HCT116 (cell line): ENCODE measurements around the gene DCAF17. TPM values are rescaled to one million over a fixed set of nuclear protein-coding genes. Genes with fewer than 3 reads are reported as not detected.

ENCODE experiments used
- ATAC-seq: fragments of 200-7000 bp; cut with Tn5 transposase; 2 replicates; pipeline ENCODE4 v1.9.1; 2020; ENCODE audit warnings: mild to moderate bottlenecking, moderate library complexity
- BruUV-seq: library from RNA; stranded (reverse); fragments of 400-500 nt; replicated peaks from 2 replicates; lab custom pipeline; 2021; lab: Mats Ljungman, UMichigan
- CTCF ChIA-PET: fragments of 300-600 bp; sonication (Branson Sonifier 250); formaldehyde crosslinking; loops from one replicate; lab custom pipeline; 2021; ENCODE audit warnings: antibody characterized with exemption; lab: Charles Lee
- POLR2A ChIA-PET: fragments of 300-600, 350-600 bp; sonication (Branson Sonifier 250); formaldehyde crosslinking; loops from one replicate; lab custom pipeline; 2021; ENCODE audit warnings: antibody characterized with exemption; lab: Charles Lee
- RAD21 ChIA-PET, 2 experiments: fragments of 300-600 bp; sonication (Branson Sonifier 250); formaldehyde crosslinking; loops; one replicate each; lab custom pipeline; 2023; ENCODE audit warnings: low total read pairs in 2 of 2; ENCODE audit not compliant: uncharacterized antibody in 2 of 2, unreplicated experiment in 2 of 2, low non-redundant PET in 1 of 2; lab: Charles Lee
- DNase-seq: peaks from one replicate; pipeline ENCODE4 v3.0.0-alpha.2; 2010; ENCODE audit warnings: low read depth, low spot score
- H2AFZ ChIP-seq: fragments of 200-600 bp; shearing (Covaris generic), sonication (generic); 2 replicates; pipeline ENCODE4 v1.6.1; 2017; ENCODE audit warnings: low read depth, mixed run types, mixed read lengths, antibody characterized with exemption, low read length; ENCODE audit not compliant: poor library complexity, severe bottlenecking
- H3K27ac ChIP-seq: 2 replicates; pipeline ENCODE4 v1.5.1; 2012; ENCODE audit warnings: low read depth, low read length
- H3K27me3 ChIP-seq: fragments of 200-600 bp; sonication (generic); 2 replicates; pipeline ENCODE4 v1.6.1; 2016; ENCODE audit warnings: mixed run types, low read length, mixed read lengths; ENCODE audit not compliant: insufficient read depth
- H3K36me3 ChIP-seq, 2 experiments: fragments of 200-500 bp in 1 of 2; fragments of 200-600 bp in 1 of 2; sonication (Bioruptor generic) in 1 of 2; sonication (generic) in 1 of 2; 2 replicates each; pipeline versions ENCODE4 v1.5.1 to v1.6.1; 2014 to 2016; ENCODE audit warnings: low read length in 2 of 2, inconsistent platforms in 1 of 2, mixed read lengths in 1 of 2, mixed run types in 1 of 2; ENCODE audit not compliant: insufficient read depth in 2 of 2, control insufficient read depth in 1 of 2
- H3K4me1 ChIP-seq, 2 experiments: fragments of 200-600 bp in 1 of 2; sonication (generic) in 1 of 2; 2 replicates each; pipeline versions ENCODE4 v1.5.1 to v1.6.1; 2012 to 2017; ENCODE audit warnings: low read length in 2 of 2, inconsistent platforms in 1 of 2, mild to moderate bottlenecking in 1 of 2, mixed read lengths in 1 of 2, mixed run types in 1 of 2, moderate library complexity in 1 of 2; ENCODE audit not compliant: insufficient read depth in 2 of 2, control insufficient read depth in 1 of 2
- H3K4me2 ChIP-seq: fragments of 200-600 bp; sonication (generic); 2 replicates; pipeline ENCODE4 v1.6.1; 2017; ENCODE audit warnings: mixed run types, low read length, mixed read lengths
- H3K4me3 ChIP-seq, 2 experiments: fragments of 200-600 bp in 1 of 2; sonication (generic) in 1 of 2; replicated peaks in 1 of 2; 2 replicates each; pipeline ENCODE4 v1.5.1; 2011 to 2016; ENCODE audit warnings: low read length in 2 of 2, control low read depth in 1 of 2, low read depth in 1 of 2, mild to moderate bottlenecking in 1 of 2, mixed read lengths in 1 of 2, mixed run types in 1 of 2
- H3K79me2 ChIP-seq: fragments of 200-600 bp; sonication (generic); 2 replicates; pipeline ENCODE4 v1.6.1; 2017; ENCODE audit warnings: mild to moderate bottlenecking, mixed run types, low read length, moderate library complexity, mixed read lengths; ENCODE audit not compliant: insufficient read depth
- H3K9ac ChIP-seq: fragments of 200-600 bp; sonication (generic); 2 replicates; pipeline ENCODE4 v1.6.1; 2016; ENCODE audit warnings: low read length, mixed read lengths
- H3K9me2 ChIP-seq: fragments of 200-600 bp; sonication (generic), shearing (Covaris generic); 2 replicates; pipeline ENCODE4 v1.6.1; 2017; ENCODE audit warnings: mixed run types, mild to moderate bottlenecking, moderate library complexity; ENCODE audit not compliant: insufficient read depth
- H3K9me3 ChIP-seq, 2 experiments: fragments of 200-500 bp in 1 of 2; fragments of 200-600 bp in 1 of 2; sonication (Bioruptor generic) in 1 of 2; sonication (generic) in 1 of 2; 2 replicates each; pipeline ENCODE4 v1.6.1; 2014 to 2017; ENCODE audit warnings: low read length in 2 of 2, mixed read lengths in 2 of 2, inconsistent platforms in 1 of 2, low read depth in 1 of 2, mild to moderate bottlenecking in 1 of 2, mixed run types in 1 of 2, moderate library complexity in 1 of 2; ENCODE audit not compliant: control insufficient read depth in 1 of 2, insufficient read depth in 1 of 2
- H4K20me1 ChIP-seq: fragments of 200-600 bp; sonication (generic), shearing (Covaris generic); 2 replicates; pipeline ENCODE4 v1.6.1; 2017; ENCODE audit warnings: mixed run types, mild to moderate bottlenecking, moderate library complexity; ENCODE audit not compliant: insufficient read depth
- CBX3 ChIP-seq: IDR thresholded peaks from 2 replicates; pipeline ENCODE4 v1.6.1; 2012; ENCODE audit warnings: low read depth
- EGR1 ChIP-seq: IDR thresholded peaks from 2 replicates; pipeline ENCODE4 v1.6.1; 2012; ENCODE audit warnings: low read depth
- EZH2phosphoT487 ChIP-seq: fragments of 200-600 bp; IDR thresholded peaks from 2 replicates; pipeline ENCODE4 v1.6.1; 2018; ENCODE audit warnings: antibody characterized with exemption, borderline replicate concordance
- POLR2A ChIP-seq: IDR thresholded peaks from 2 replicates; pipeline ENCODE4 v1.7.0; 2011; ENCODE audit warnings: borderline replicate concordance; ENCODE audit not compliant: insufficient read depth, insufficient read length; ENCODE audit errors: extremely low read depth
- SIN3A ChIP-seq: IDR thresholded peaks from 2 replicates; pipeline ENCODE4 v1.6.1; 2012; ENCODE audit warnings: low read depth
- YY1 ChIP-seq: IDR thresholded peaks from 2 replicates; pipeline ENCODE4 v1.6.1; 2011; ENCODE audit warnings: low read length, low read depth, moderate library complexity, mild to moderate bottlenecking; ENCODE audit not compliant: insufficient replicate concordance; ENCODE audit errors: extremely low read depth
- ZBTB33 ChIP-seq: IDR thresholded peaks from 2 replicates; pipeline ENCODE4 v1.6.1; 2011; ENCODE audit warnings: mild to moderate bottlenecking, low read length, moderate library complexity; ENCODE audit not compliant: insufficient replicate concordance; ENCODE audit errors: extremely low read depth
- ZFX ChIP-seq: fragments of 450-650 bp; IDR thresholded peaks from 2 replicates; pipeline ENCODE4 v1.6.1; 2017
- intact Hi-C: fragments of 100-400 bp; cut with micrococcal nuclease; formaldehyde crosslinking; loops from 2 replicates; pipeline ENCODE4 v1.10.0; 2022
- total RNA-seq: library from RNA; stranded (reverse); gene quantifications from one replicate; pipeline ENCODE4 v1.2.1, GENCODE V29; 2021; ENCODE audit not compliant: unreplicated experiment
- TF ChIP-seq, protein P1 (sequence below): IDR thresholded peaks from 2 replicates; pipeline ENCODE4 v1.6.1; 2012
- TF ChIP-seq, protein P2 (sequence below), 3 experiments: fragments of 200-600 bp in 1 of 3; sonication (generic) in 1 of 3; IDR thresholded peaks in 2 of 3; conservative IDR thresholded peaks in 1 of 3; 2 replicates each; pipeline ENCODE4 v1.5.1; 2012 to 2017; ENCODE audit warnings: low read depth in 2 of 3, low read length in 2 of 3, antibody characterized with exemption in 1 of 3, borderline replicate concordance in 1 of 3, control low read depth in 1 of 3, mild to moderate bottlenecking in 1 of 3, mixed read lengths in 1 of 3, mixed run types in 1 of 3, moderate library complexity in 1 of 3; ENCODE audit not compliant: insufficient read depth in 1 of 3

DCAF17 gene
- total RNA-seq, 1 experiment from 2014 or later: 17.7 TPM

DNA sequence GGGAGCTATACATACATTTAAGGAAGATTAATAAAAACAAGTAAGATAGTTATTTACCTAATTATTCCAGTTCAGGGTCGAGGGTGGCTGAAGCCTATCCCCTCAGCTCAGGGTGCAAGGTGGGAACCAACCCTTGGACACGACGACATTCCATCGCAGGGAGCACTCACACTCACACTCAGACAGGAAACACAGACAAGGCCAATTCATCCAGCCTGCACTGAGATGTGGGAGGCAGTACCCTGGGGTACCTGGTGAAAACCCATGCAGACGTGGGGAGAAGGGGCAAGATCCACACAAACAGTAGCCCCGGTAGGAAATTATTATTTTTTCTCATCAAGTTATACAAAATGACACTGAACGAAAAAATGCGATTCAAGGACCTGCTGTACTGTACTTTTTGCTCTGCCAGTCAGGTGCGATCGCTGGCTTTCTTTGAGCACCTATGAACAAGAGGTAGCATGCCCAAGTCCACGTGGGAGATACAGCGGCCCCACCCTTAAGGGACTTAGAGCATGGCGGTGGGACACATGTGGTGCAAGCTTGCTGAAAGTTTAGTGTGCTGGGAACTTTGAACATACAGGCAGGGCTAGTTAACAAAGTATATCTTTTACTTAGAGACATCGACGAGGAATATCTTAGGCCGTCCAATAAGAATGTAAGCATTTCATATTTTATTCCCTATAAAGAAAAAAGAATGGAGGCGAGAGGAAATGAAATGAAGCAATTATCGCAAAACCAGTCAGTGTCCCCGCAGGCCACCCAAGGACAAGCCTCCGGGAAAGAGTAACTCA, 860 bp upstream of the DCAF17 start:
- ATAC-seq (peak; percentile 35), DNase-seq (peak; percentile 63)
- POLR2A ChIA-PET: interaction anchor here (0.6 to 1.1 kb wide), 5 partner anchors 9 to 44 kb away, joined by 3 to 7 read pairs (median 3); no protein-coding TSS in a partner anchor
- H3K4me2 ChIP-seq: peak overlapping the region; percentile 85
- CTCF ChIA-PET: interaction anchor here (1.1 to 3.3 kb wide), 2 partner anchors 17 kb away, joined by 8 to 14 read pairs; no protein-coding TSS in a partner anchor
- H3K79me2 ChIP-seq: peaks cover 78% of the 10 kb centered on the region
- peaks cover 9 to 45% of the 10 kb centered on the region in 2 experiments; a peak in 3 of 4 replicates for H3K4me1 ChIP-seq
- H3K9ac ChIP-seq: peak overlapping the region; percentile 94
- intact Hi-C loops: loop anchor here (1.0 kb wide), 1 partner anchor 460 kb away; no protein-coding TSS in a partner anchor
- H3K4me3 ChIP-seq: peak overlapping the region; percentile 69 to 90
- RAD21 ChIA-PET: interaction anchor here (0.6 kb wide), 2 partner anchors 108 to 164 kb away, joined by 3 read pairs; no protein-coding TSS in a partner anchor
- H3K9me2 ChIP-seq: no peaks in the 10 kb centered on the region
- H3K36me3 ChIP-seq: peaks cover 0 to 8% of the 10 kb centered on the region in 2 experiments; a peak in 1 of 4 replicates
- peak overlapping the region; percentile 94 for H3K27ac ChIP-seq
- TF ChIP-seq ZFX: no peak
- TF ChIP-seq SIN3A: peak; percentile 31; the same call in 1 of the 2 replicates
- TF ChIP-seq YY1: peak; percentile 52
- TF ChIP-seq EGR1: no peak
- TF ChIP-seq, protein P1, sequence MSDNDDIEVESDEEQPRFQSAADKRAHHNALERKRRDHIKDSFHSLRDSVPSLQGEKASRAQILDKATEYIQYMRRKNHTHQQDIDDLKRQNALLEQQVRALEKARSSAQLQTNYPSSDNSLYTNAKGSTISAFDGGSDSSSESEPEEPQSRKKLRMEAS: peak; percentile 97
- H4K20me1 ChIP-seq: no peaks in the 10 kb centered on the region
- no peaks in the 10 kb centered on the region for H3K27me3 ChIP-seq
- BruUV-seq: TSS peak; percentile 65
- no peak overlapping the region for H2AFZ ChIP-seq
- H3K9me3 ChIP-seq: no peaks in the 10 kb centered on the region

DNA sequence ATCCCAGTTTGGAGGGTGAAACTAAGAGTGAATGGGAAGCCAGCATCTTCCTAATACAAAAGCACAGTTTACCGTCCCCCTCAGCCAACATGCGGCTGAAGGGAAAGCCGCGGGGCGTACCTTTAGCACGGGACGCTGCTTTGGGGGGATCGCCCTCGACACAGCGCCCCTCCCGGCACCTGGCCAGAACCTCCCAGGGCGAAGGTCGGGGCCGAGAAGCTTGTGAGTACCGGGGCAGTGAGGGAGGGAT, 338 bp upstream of the DCAF17 start, which contains the start of gene METTL8:
Gene METTL8 (minus strand): TSS at position 228 of the 250 bp plus-strand sequence. CDS start 41,805 bp downstream, outside the sequence.
- CTCF ChIA-PET: interaction anchor here (0.7 to 1.1 kb wide), 2 partner anchors 17 to 504 kb away, joined by 4 to 14 read pairs; no protein-coding TSS in a partner anchor
- peak within 1 kb of the TSS; percentile 94 for H3K27ac ChIP-seq
- peak within 1 kb of the TSS; percentile 85 for H3K4me2 ChIP-seq
- DNase-seq: no peak
- H3K9me3 ChIP-seq: no peaks in the 10 kb centered on the region
- H3K9me2 ChIP-seq: no peaks in the 10 kb centered on the region
- no peaks in the 10 kb centered on the region for H3K27me3 ChIP-seq
- H3K79me2 ChIP-seq: peaks cover 73% of the 10 kb centered on the region
- POLR2A ChIA-PET: interaction anchor here (0.8 to 1.1 kb wide), 5 partner anchors 8 to 45 kb away, joined by 3 to 7 read pairs (median 3); no protein-coding TSS in a partner anchor
- RAD21 ChIA-PET: interaction anchor here (0.5 to 0.6 kb wide), 3 partner anchors 108 to 274 kb away, joined by 3 to 7 read pairs (median 3); no protein-coding TSS in a partner anchor
- ATAC-seq: no peak
- H3K36me3 ChIP-seq: peaks cover 0 to 8% of the 10 kb centered on the region in 2 experiments; a peak in 1 of 4 replicates
- no peaks in the 10 kb centered on the region for H4K20me1 ChIP-seq
- no TSS peak for BruUV-seq
- peak within 1 kb of the TSS; percentile 69 to 90 for H3K4me3 ChIP-seq
- TF ChIP-seq EGR1: 0 out of 2 replicates have a peak, but pooled peaks have one; percentile 58
- peak; percentile 82 for TF ChIP-seq CBX3
- TF ChIP-seq EZH2phosphoT487: no peak
- TF ChIP-seq POLR2A: peak; percentile 61
- TF ChIP-seq, protein P2, sequence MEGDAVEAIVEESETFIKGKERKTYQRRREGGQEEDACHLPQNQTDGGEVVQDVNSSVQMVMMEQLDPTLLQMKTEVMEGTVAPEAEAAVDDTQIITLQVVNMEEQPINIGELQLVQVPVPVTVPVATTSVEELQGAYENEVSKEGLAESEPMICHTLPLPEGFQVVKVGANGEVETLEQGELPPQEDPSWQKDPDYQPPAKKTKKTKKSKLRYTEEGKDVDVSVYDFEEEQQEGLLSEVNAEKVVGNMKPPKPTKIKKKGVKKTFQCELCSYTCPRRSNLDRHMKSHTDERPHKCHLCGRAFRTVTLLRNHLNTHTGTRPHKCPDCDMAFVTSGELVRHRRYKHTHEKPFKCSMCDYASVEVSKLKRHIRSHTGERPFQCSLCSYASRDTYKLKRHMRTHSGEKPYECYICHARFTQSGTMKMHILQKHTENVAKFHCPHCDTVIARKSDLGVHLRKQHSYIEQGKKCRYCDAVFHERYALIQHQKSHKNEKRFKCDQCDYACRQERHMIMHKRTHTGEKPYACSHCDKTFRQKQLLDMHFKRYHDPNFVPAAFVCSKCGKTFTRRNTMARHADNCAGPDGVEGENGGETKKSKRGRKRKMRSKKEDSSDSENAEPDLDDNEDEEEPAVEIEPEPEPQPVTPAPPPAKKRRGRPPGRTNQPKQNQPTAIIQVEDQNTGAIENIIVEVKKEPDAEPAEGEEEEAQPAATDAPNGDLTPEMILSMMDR (IDR thresholded peaks at IDR 0.05 in 2 of 3, conservative IDR thresholded peaks at IDR 0.05 in 1 of 3; ENCODE audit: borderline replicate concordance in 1 of 3, insufficient read depth in 1 of 3, low read depth in 2 of 3, low read length in 2 of 3): peak; percentile 25 to 42 (median 38); a peak in 4 of 6 replicates
- TF ChIP-seq ZBTB33: no peak
- TF ChIP-seq, protein P1: no peak
- TF ChIP-seq, all 23 proteins: peak for 4
- Histone ChIP-seq H3K9ac (peak within 1 kb of the TSS; percentile 94), H2AFZ (peak within 1 kb of the TSS; percentile 46), H3K4me1 (peaks cover 9 to 45% of the 10 kb centered on the region in 2 experiments; a peak in 3 of 4 replicates)
- intact Hi-C loops: loop anchor here (1.0 kb wide), 1 partner anchor 460 kb away; no protein-coding TSS in a partner anchor
